Measurements from ENCODE around the gene PAX8.

- no peak for TF ChIP-seq EP300 (IDR thresholded peaks at IDR 0.05)
- no peak for TF ChIP-seq CTCF (IDR thresholded peaks at IDR 0.05)
- no peak for TF ChIP-seq POLR2A (IDR thresholded peaks at IDR 0.05)
- TF ChIP-seq POLR2AphosphoS5 (IDR thresholded peaks at IDR 0.05), result no peak
Observed at GRCh38 chr2:113167962-113168340, 110.8 kb downstream of the PAX8 start.

Data from stomach (tissue), 4 donors.